DOHH2 (cell line): Measurements from ENCODE around the gene S100P.

Source experiments
- CTCF ChIP-seq: fragments of 200-600 bp; sonication (generic); IDR thresholded peaks from one replicate; pipeline ENCODE4 v1.5.1; 2014; ENCODE audit warnings: antibody characterized with exemption, mild to moderate bottlenecking, low read depth, low read length; ENCODE audit not compliant: poor library complexity, severe bottlenecking
- EZH2phosphoT487 ChIP-seq: fragments of 200-600 bp; sonication (generic); IDR thresholded peaks from 2 replicates; pipeline ENCODE4 v1.6.1; 2017; ENCODE audit warnings: borderline replicate concordance, mild to moderate bottlenecking, antibody characterized with exemption, low read length, moderate library complexity, mixed read lengths

- no peak for TF ChIP-seq EZH2phosphoT487
- TF ChIP-seq CTCF = no peak
These were observed 17.3 kb downstream of the S100P start for GRCh38 chr4:6710996-6711395.
